Hepatocyte (in vitro differentiated cells): ENCODE data around the gene TMEFF2.

ENCODE experiments used
- CTCF ChIP-seq: fragments of 200-600 bp; sonication (generic); IDR thresholded peaks from 2 replicates; pipeline ENCODE4 v1.5.1; 2016; ENCODE audit warnings: antibody characterized with exemption, mild to moderate bottlenecking; ENCODE audit not compliant: poor library complexity
- EZH2 ChIP-seq: fragments of 200-600 bp; sonication (generic); IDR thresholded peaks from 2 replicates; pipeline ENCODE4 v1.6.1; 2016; ENCODE audit warnings: antibody characterized with exemption, mild to moderate bottlenecking, borderline replicate concordance
- EZH2phosphoT487 ChIP-seq: fragments of 200-600 bp; sonication (generic); IDR thresholded peaks from one replicate; pipeline ENCODE4 v1.6.1; 2018; ENCODE audit warnings: antibody characterized with exemption, mild to moderate bottlenecking, low read depth, moderate library complexity; ENCODE audit not compliant: unreplicated experiment, severe bottlenecking

DNA sequence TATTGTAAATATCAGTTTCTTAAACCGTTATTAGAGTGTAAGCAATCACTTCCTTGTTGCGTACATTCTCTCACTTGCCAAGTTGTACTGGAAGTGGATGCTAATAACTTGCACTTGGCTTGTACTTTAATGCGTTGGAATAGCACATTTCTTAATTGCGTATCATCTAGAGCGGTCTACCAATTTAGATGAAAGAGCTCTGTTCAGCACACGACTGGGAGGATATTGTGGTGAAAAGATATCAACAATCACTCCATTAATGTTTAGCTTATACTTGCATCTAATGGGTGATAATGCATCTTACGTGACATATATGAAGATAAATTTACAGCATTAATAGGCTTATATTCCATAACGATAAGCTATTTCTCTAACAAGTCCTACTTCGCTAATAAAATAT lies 11.7 kb upstream of the TMEFF2 start:
- TF ChIP-seq CTCF (no peak), EZH2phosphoT487 (no peak), EZH2 (no peak)
